Epithelial cell of umbilical artery (primary cell): ENCODE measurements around the gene ZNF764. TPM values are rescaled to one million over a fixed set of nuclear protein-coding genes. Genes with fewer than 3 reads are reported as not detected.

Experiments
- total RNA-seq: library from RNA; depleted of rRNA; stranded (reverse); fragments of >200 nt; gene quantifications from 2 replicates; pipeline ENCODE4 v1.2.3, GENCODE V29; 2014

Gene ZNF764
- 2.3 and 2.9 TPM in 2 replicates for total RNA-seq

GRCh38 chr16:30557957-30558788 is at the start of gene ZNF764:
TSS of gene ZNF764 (minus strand) at chr16:30558374. CDS start at chr16:30558182, 192 bp downstream.

GRCh38 chr16:30585400-30586191 is 27.4 kb upstream of the ZNF764 start, which contains the start of gene ZNF785:
TSS of gene ZNF785 (minus strand) at chr16:30585697. CDS start at chr16:30585611, 86 bp downstream.

GRCh38 chr16:30571445-30572322 is 13.5 kb upstream of the ZNF764 start, which contains the start of gene ZNF688:
TSS of gene ZNF688 (minus strand) at chr16:30571714. CDS start at chr16:30571629, 85 bp downstream.

GRCh38 chr16:30534368-30535105 is 23.6 kb downstream of the ZNF764 start, which contains the start of gene ZNF747:
TSS of gene ZNF747 (minus strand) at chr16:30534858. CDS start at chr16:30534679, 179 bp downstream.

GRCh38 chr16:30526137-30526822 is 31.9 kb downstream of the ZNF764 start, which contains the start of gene ZNF768:
TSS of gene ZNF768 (minus strand) at chr16:30526566. CDS start at chr16:30526413, 153 bp downstream.

Other genes with a start within 250 kb of the ZNF764 start
- 38.0 and 51.4 TPM in 2 replicates for gene CD2BP2, start 203.1 kb downstream of the ZNF764 start, total RNA-seq
- 29.2 and 33.1 TPM in 2 replicates for gene TBC1D10B, start 187.9 kb downstream of the ZNF764 start, total RNA-seq
- not detected in 2 replicates for gene MYL11, start 183.6 kb downstream of the ZNF764 start, total RNA-seq
- gene SEPTIN1, start 175.8 kb downstream of the ZNF764 start, total RNA-seq = not detected in 2 replicates
- gene ZNF48, start 163.0 kb downstream of the ZNF764 start, total RNA-seq = 14.1 and 18.2 TPM in 2 replicates
- gene ZNF771, start 150.8 kb downstream of the ZNF764 start, total RNA-seq = 12.2 and 17.2 TPM in 2 replicates
- 48.1 and 58.1 TPM in 2 replicates for gene DCTPP1, start 128.3 kb downstream of the ZNF764 start, total RNA-seq
- 14.3 and 15.2 TPM in 2 replicates for gene SEPHS2, start 112.5 kb downstream of the ZNF764 start, total RNA-seq
- not detected in 2 replicates for gene ITGAL, start 85.6 kb downstream of the ZNF764 start, total RNA-seq
- gene ZNF768, start 31.8 kb downstream of the ZNF764 start, total RNA-seq = 16.6 and 17.8 TPM in 2 replicates
- gene ZNF747, start 23.5 kb downstream of the ZNF764 start, total RNA-seq = 5.2 and 6.7 TPM in 2 replicates
- 4.7 and 6.5 TPM in 2 replicates for gene ZNF688, start 13.3 kb upstream of the ZNF764 start, total RNA-seq
- 6.2 and 6.7 TPM in 2 replicates for gene ZNF785, start 27.3 kb upstream of the ZNF764 start, total RNA-seq
- gene ZNF689, start 52.0 kb upstream of the ZNF764 start, total RNA-seq = 3.2 and 4.7 TPM in 2 replicates
- 4.0 and 6.8 TPM in 2 replicates for gene PRR14, start 92.6 kb upstream of the ZNF764 start, total RNA-seq
- gene FBRS, start 100.1 kb upstream of the ZNF764 start, total RNA-seq = 10.4 and 17.2 TPM in 2 replicates
- 15.9 and 30.9 TPM in 2 replicates for gene SRCAP, start 140.8 kb upstream of the ZNF764 start, total RNA-seq
- gene PHKG2, start 190.1 kb upstream of the ZNF764 start, total RNA-seq = 23.7 and 24.5 TPM in 2 replicates
- 1.5 and 1.6 TPM in 2 replicates for gene CFAP119, start 203.7 kb upstream of the ZNF764 start, total RNA-seq
- gene RNF40, start 203.9 kb upstream of the ZNF764 start, total RNA-seq = 57.8 and 73.3 TPM in 2 replicates
- 4.4 and 5.8 TPM in 2 replicates for gene ZNF629, start 228.8 kb upstream of the ZNF764 start, total RNA-seq